Vagina (tissue), 2 donors: ENCODE measurements around the gene IL36B. TPM values are rescaled to one million over a fixed set of nuclear protein-coding genes. Genes with fewer than 3 reads are reported as not detected.

Experiments used
- DNase-seq, 2 donors: peaks; one replicate each; pipeline ENCODE4 v3.0.0-alpha.2; 2017; ENCODE audit errors: extremely low spot score in 2 of 2
- H3K27ac ChIP-seq: fragments of 200-600 bp; sonication (generic); one replicate; pipeline ENCODE4 v1.5.1; 2019
- H3K27me3 ChIP-seq: fragments of 200-600 bp; sonication (generic); one replicate; pipeline ENCODE4 v1.5.1; 2019
- H3K36me3 ChIP-seq, 2 donors: fragments of 200-600 bp; sonication (generic); one replicate each; pipeline ENCODE4 v1.5.1; 2017 to 2019
- H3K4me1 ChIP-seq: fragments of 200-600 bp; sonication (generic); one replicate; pipeline ENCODE4 v1.5.1; 2019
- H3K4me3 ChIP-seq, 2 donors: fragments of 200-600 bp; sonication (generic); 1 replicate in 1 of 2; 2 replicates in 1 of 2; pipeline ENCODE4 v1.5.1; 2016 to 2019
- H3K9me3 ChIP-seq: fragments of 200-600 bp; sonication (generic); one replicate; pipeline ENCODE4 v1.5.1; 2019
- CTCF ChIP-seq, 3 experiments: fragments of 450-650 bp in 2 of 3; fragments of 200-600 bp in 1 of 3; sonication (generic) in 1 of 3; IDR thresholded peaks; one replicate each; pipeline ENCODE4 v1.5.1; 2017 to 2019; ENCODE audit warnings: antibody characterized with exemption in 3 of 3, mild to moderate bottlenecking in 2 of 3, moderate library complexity in 2 of 3
- POLR2A ChIP-seq, 2 donors: fragments of 450-650 bp; IDR thresholded peaks; one replicate each; pipeline ENCODE4 v1.6.1; 2017; ENCODE audit warnings: antibody characterized with exemption in 2 of 2, mild to moderate bottlenecking in 2 of 2, moderate library complexity in 2 of 2
- POLR2AphosphoS5 ChIP-seq, 2 donors: sonication (generic); formaldehyde crosslinking; IDR thresholded peaks; one replicate each; pipeline ENCODE4 v1.9.0; 2017; ENCODE audit warnings: antibody characterized with exemption in 2 of 2, mild to moderate bottlenecking in 2 of 2, low read depth in 1 of 2; ENCODE audit not compliant: insufficient read depth in 1 of 2
- intact Hi-C: fragments of 100-400 bp; cut with DNase I; formaldehyde crosslinking; loops from one replicate; pipeline ENCODE4 v1.15.1; 2023
- total RNA-seq: library from RNA; depleted of rRNA; stranded (reverse); fragments of >200 nt; gene quantifications from one replicate; pipeline ENCODE4 v1.2.3, GENCODE V29; 2016

The IL36B gene
- total RNA-seq, 1 donor from 2014 or later: not detected

GRCh38 chr2:113057117-113057516 lies 4.5 kb upstream of the IL36B start:
- no peaks in the 10 kb centered on the region for H3K9me3 ChIP-seq
- no peak overlapping the region for H3K4me3 ChIP-seq
- no peaks in the 10 kb centered on the region for H3K27me3 ChIP-seq
- no peak for DNase-seq
- no peaks in the 10 kb centered on the region for H3K36me3 ChIP-seq
- H3K27ac ChIP-seq: no peak overlapping the region
- intact Hi-C loops: no loop called here
- TF ChIP-seq CTCF (IDR thresholded peaks at IDR 0.05) (no peak), POLR2A (IDR thresholded peaks at IDR 0.05) (no peak), POLR2AphosphoS5 (IDR thresholded peaks at IDR 0.05; ENCODE audit: insufficient read depth in 1 of 2, low read depth in 1 of 2) (no peak)
- H3K4me1 ChIP-seq: no peaks in the 10 kb centered on the region

GRCh38 chr2:113056521-113056920 lies 3.9 kb upstream of the IL36B start:
- TF ChIP-seq POLR2A (IDR thresholded peaks at IDR 0.05): no peak
- TF ChIP-seq POLR2AphosphoS5 (IDR thresholded peaks at IDR 0.05; ENCODE audit: insufficient read depth in 1 of 2, low read depth in 1 of 2): no peak
- TF ChIP-seq CTCF (IDR thresholded peaks at IDR 0.05): no peak
- no peak overlapping the region for H3K4me3 ChIP-seq
- intact Hi-C loops: no loop called here
- H3K27me3 ChIP-seq: no peaks in the 10 kb centered on the region
- peak in 1 of 2 donors; percentile 18 for DNase-seq
- H3K27ac ChIP-seq: no peak overlapping the region
- H3K4me1 ChIP-seq: no peaks in the 10 kb centered on the region
- no peaks in the 10 kb centered on the region for H3K9me3 ChIP-seq
- no peaks in the 10 kb centered on the region for H3K36me3 ChIP-seq

GRCh38 chr2:113054066-113054465 lies 1.4 kb upstream of the IL36B start:
- Histone ChIP-seq H3K9me3 (no peaks in the 10 kb centered on the region), H3K27me3 (no peaks in the 10 kb centered on the region), H3K4me3 (no peak overlapping the region), H3K27ac (no peak overlapping the region), H3K4me1 (no peaks in the 10 kb centered on the region), H3K36me3 (no peaks in the 10 kb centered on the region)
- peak; percentile 22 to 42 for DNase-seq
- TF ChIP-seq POLR2AphosphoS5 (IDR thresholded peaks at IDR 0.05; ENCODE audit: insufficient read depth in 1 of 2, low read depth in 1 of 2) (no peak), CTCF (IDR thresholded peaks at IDR 0.05) (no peak), POLR2A (IDR thresholded peaks at IDR 0.05) (no peak)
- intact Hi-C loops: no loop called here

- intact Hi-C loops: no loop called here
- Histone ChIP-seq H3K27ac (no peak overlapping the region), H3K27me3 (no peaks in the 10 kb centered on the region), H3K4me3 (no peak overlapping the region), H3K36me3 (no peaks in the 10 kb centered on the region), H3K4me1 (no peaks in the 10 kb centered on the region), H3K9me3 (no peaks in the 10 kb centered on the region)
- peak; percentile 40 to 42 for DNase-seq
- TF ChIP-seq CTCF (IDR thresholded peaks at IDR 0.05) (no peak), POLR2A (IDR thresholded peaks at IDR 0.05) (no peak), POLR2AphosphoS5 (IDR thresholded peaks at IDR 0.05; ENCODE audit: insufficient read depth in 1 of 2, low read depth in 1 of 2) (no peak)
These were observed 999 bp upstream of the IL36B start for GRCh38 chr2:113053666-113054065.

- intact Hi-C loops: no loop called here
- H3K4me1 ChIP-seq: no peaks in the 10 kb centered on the region
- no peaks in the 10 kb centered on the region for H3K9me3 ChIP-seq
- TF ChIP-seq CTCF (IDR thresholded peaks at IDR 0.05) (no peak), POLR2AphosphoS5 (IDR thresholded peaks at IDR 0.05; ENCODE audit: insufficient read depth in 1 of 2, low read depth in 1 of 2) (no peak), POLR2A (IDR thresholded peaks at IDR 0.05) (no peak)
- H3K4me3 ChIP-seq: no peak overlapping the region
- no peaks in the 10 kb centered on the region for H3K36me3 ChIP-seq
- peak; percentile 61 to 82 for DNase-seq
- H3K27ac ChIP-seq: no peak overlapping the region
- no peaks in the 10 kb centered on the region for H3K27me3 ChIP-seq
These were observed 1.5 kb downstream of the IL36B start for GRCh38 chr2:113050921-113051895.
